NCI-H1694 (cell line): ENCODE results near the gene HIBADH.
"Not testable (repeated sequence)": the region's sequence is repeated elsewhere in the genome, so short reads cannot be mapped to it uniquely, and the experiment has no call there.

Experiments used
- DNase-seq: peaks from one replicate; lab custom pipeline; 2025; lab: John Stamatoyannopoulos, UW

HIBADH gene

DNA sequence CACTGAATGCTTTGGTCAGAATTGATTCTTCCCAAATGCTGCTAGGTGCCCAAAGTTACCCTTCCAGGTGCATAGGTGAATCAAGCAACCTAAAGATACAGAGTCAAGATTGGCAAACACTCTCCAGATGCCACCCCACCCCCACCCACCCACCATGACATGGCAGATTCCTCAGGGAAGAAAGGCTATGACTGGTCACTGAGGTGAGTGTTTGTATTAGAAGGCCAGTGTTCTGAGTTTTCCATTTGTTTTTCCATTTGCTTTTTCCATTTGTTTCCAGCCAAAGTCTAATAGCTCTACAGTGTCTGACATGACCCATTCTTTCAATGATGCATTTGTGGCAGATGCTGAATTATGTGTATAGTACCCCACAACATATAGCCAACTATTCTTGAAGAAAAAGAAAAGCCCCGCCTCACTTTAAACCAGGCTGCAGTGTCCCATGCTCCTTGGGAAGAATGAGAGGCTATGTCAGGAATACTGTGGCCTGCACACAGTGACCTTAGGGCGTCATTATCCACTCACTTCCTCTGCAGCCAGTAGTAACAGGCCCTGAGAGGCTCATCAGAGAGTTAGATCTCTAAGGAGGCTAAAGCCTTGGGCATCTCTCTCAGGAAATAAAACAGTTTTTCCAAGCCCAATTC, 16.1 kb upstream of the HIBADH start:
- no peak for DNase-seq

- no peak for DNase-seq
Observed at GRCh38 chr7:27677912-27678612, 15.4 kb upstream of the HIBADH start.

GRCh38 chr7:27674126-27674525, 11.4 kb upstream of the HIBADH start:
- DNase-seq: not testable (repeated sequence)

GRCh38 chr7:27671675-27672074, 9.0 kb upstream of the HIBADH start:
- DNase-seq: no peak

GRCh38 chr7:27670676-27671075, 8.0 kb upstream of the HIBADH start:
- no peak for DNase-seq

DNA sequence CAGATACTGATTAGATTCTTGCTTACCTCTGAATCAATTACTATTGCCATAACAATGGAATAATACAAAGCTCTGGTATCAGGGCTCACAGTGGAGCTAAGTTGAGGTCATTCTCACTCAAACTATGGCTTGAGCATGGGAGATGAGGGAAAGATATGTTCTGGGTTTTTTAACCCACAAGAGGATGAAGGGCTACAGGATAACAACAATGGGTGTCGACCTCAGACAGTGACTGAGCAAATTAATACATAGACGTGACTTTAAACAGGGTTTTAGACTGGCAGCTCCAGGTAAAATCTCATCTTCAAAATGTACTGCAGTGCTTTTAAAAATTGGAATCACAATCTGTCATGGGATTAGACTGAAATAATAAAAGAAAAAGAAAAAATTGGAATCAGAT, 7.5 kb upstream of the HIBADH start:
- no peak for DNase-seq

- no peak for DNase-seq
Observed at GRCh38 chr7:27665531-27665930, 2.8 kb upstream of the HIBADH start.

- no peak for DNase-seq
Observed at GRCh38 chr7:27663989-27664331, 1.3 kb upstream of the HIBADH start.

DNA sequence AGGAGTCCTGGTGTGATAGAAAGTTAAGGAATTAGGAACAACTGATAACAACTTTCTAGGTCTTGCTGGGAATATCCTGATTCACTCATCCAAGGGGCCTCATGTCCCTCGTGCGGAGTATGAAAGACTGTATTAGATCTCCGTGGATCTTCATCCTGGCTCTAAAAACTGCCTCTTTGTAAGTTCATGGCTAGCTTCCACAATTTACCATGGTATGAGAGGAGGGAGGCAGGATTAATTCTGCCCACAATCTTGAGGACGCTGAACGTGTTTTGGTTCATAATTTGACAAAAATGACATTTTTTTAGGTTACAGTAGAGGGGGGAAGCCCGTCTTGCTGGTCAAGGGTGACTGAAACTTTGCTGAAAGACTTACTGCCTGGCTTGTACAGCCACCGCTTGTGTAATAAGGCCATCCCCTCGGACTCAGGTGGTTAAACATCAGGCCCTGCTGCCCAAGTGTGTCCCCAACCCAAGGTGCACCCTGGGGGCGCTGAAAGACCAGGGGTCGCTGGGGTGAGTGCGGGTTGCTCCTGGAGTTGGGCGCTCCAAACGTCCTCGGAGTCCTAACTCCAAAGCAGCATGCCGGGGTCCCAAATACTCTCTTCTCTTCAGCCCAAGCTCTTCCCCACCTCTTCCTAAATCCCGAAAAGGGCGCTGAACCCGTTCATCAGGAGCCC, 733 bp downstream of the HIBADH start:
- DNase-seq: no peak

DNA sequence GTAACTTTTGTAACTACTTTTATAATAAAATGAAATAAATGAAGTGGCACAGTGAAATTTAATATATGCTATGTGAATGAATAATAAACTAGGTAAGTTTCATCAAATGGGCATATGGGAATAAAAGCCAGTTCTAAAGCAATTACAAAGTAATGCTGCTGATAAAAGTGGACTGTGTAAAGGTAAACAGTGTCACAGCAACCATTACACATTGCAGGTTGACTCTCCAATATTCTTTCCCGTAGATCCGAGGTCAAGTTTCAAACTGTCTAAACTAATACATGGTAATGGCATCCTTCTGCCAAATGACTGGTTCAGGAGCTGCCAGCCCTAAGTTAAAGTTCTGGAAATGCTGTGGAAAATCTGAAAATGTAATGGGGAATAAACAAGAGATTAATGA, 6.0 kb downstream of the HIBADH start:
- DNase-seq: no peak

- DNase-seq: no peak
Observed at GRCh38 chr7:27655184-27655583, 7.5 kb downstream of the HIBADH start.

DNA sequence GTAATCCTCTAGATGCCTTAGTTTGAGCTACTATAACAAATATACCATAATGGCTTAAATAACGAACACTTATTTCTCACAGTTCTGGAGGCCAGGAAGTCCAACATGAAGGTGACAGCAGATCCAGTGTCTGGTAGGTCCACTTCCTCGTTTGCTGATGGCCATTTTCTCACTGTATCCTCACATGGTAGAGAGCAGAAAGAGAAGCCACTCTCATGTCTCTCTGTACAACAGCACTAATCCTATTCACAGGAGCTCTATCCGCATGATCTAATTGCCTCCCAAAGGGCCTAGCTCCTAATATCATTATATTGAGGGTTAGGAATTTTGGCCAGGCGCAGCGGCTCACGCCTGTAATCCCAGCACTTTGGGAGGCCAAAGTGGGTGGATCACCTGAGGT, 10.2 kb downstream of the HIBADH start:
- DNase-seq: no peak

- no peak for DNase-seq
Observed at GRCh38 chr7:27651702-27652101, 11.0 kb downstream of the HIBADH start.

DNA sequence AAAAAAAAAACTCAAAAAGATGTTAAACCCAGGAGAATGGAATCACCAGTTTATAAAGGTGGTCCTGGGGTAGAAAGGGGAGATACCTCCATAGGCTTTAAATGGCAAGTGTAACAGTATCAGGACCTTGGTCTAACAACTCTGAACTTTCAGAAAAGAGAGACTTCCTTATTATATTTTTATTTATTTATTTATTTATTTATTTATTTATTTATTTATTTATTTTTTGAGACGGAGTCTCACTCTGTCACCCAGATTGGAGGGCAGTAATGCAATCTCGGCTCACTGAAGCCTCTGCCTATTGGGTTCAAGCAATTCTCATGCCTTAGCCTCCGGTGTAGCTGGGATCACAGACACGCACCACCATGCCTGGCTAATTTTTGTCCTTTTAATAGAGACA, 12.4 kb downstream of the HIBADH start:
- DNase-seq: no peak

DNA sequence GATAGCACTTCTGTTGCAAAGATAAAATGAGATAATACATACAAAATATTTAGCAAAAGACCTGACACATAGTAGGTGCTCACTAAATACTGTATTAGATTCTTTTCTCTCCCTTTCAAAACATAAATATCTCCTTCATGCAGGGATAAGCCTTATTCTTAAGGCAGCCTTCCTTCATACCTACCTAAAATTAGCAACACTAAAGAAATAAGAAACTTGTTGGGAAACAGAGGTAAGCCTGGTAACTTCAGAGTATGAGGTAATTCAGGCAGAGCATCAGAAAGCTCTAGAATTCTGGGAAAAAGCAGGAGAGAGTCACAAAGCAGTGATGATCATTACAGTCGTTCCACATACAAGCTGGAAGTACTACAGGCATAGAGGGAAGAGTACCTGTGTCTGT, 15.2 kb downstream of the HIBADH start:
- DNase-seq: no peak

- DNase-seq: no peak
Observed at GRCh38 chr7:27647046-27647445, 15.6 kb downstream of the HIBADH start.

GRCh38 chr7:27642271-27642670, 20.4 kb downstream of the HIBADH start:
- no peak for DNase-seq

DNA sequence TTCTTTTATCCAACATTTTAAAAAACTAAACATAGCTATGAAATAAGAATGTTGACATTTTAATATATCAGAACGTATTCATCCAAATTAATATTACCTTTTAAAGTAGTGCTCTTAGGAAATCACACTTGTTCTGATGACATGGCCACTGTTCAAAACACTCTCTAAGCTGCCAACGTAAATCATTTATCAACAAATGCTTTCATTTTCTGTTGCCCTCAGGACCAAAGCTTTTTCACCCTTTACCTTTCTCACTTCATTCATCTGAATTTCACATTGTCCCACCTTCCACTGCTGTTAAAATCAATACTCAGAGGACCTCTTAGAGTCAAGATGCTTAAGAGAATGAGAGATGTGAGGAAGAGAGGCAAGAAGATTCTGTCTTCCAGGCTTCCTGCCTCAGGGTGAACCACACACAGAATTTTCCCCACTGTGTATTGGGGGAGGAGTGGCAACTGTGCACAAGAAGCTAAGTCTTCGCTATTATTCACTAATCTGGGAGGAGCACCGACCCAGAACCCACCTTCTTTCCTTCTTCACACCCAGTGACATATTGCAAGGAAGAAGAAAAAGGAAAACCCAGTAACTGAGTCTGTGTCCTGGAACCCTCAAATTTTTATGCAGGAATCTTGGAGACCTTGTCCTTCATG, 21.0 kb downstream of the HIBADH start:
- DNase-seq: no peak

- DNase-seq: no peak
Observed at GRCh38 chr7:27640884-27641574, 21.7 kb downstream of the HIBADH start.

DNA sequence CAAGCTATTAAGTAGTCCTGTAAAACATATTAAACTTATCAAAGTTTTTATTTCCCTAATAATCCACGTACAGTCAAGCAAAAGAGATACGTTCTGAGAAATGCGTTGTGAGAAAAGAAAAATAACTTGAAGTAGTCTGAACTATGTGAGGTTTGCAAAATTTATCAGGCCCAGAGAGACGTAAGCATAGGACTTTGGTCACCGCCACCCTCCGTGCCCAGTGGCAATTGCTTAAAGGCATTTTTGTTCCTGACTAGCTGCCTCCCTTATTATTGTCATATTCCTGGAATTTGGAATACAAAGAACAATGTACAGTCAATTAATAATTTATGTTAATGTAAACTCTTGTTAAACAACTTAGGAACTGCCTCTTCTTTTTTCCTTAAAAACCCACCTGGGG, 22.8 kb downstream of the HIBADH start:
- no peak for DNase-seq

DNA sequence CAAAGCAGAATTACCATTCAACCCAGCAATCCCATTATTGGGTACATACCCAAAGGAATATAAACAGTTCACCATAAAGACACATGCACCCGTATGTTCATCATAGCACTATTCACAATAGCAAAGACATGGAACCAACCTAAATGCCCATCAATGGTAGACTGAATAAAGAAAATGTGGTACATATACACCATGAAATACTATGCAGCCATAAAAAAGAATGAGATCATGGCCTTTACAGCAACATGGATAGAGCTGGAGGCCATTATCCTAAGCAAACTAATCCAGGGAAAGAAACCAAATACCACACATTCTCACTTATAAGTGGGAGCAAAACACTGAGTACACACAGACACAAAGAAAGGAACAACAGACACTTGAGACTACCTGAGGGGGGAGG, 23.6 kb downstream of the HIBADH start:
- not testable (repeated sequence) for DNase-seq

DNA sequence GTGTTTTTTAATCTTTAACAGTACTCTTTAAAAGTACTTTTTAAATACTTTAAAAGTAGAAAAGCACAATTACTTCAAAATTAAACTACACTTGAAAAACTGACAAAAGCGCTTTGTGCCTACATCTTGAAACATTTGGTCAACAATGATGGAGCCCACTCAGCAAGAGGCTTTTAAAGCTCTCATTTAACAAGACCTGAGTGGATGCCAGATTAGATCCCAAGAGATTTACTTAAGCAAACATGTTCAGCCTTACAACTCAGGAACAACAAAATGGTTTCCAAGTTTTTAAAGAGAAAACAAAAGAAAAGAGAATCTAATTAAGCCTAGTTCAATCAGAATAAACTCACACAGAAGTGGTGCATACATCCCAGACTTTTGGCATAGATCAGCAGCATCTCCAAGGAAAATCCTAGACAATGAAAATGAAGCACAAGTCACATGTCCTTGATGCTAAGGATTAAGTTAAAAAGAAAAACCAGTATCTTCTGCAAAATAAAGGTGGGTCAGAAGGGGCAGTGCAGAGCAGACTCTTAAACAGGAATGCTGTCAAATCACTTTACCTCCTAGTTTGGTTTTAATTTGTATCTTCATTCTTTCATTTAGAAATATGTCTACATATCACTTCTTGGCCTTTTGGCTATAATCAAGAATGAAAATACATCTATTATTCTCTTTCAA, 26.2 kb downstream of the HIBADH start:
- DNase-seq: no peak
